Measurements from ENCODE around the gene HTR2A. TPM values are rescaled to one million over a fixed set of nuclear protein-coding genes. Genes with fewer than 3 reads are reported as not detected.

HTR2A gene
- total and polyA plus RNA-seq, 4 donors, result 0.09 to 1.1 (median 0.43) TPM

DNA sequence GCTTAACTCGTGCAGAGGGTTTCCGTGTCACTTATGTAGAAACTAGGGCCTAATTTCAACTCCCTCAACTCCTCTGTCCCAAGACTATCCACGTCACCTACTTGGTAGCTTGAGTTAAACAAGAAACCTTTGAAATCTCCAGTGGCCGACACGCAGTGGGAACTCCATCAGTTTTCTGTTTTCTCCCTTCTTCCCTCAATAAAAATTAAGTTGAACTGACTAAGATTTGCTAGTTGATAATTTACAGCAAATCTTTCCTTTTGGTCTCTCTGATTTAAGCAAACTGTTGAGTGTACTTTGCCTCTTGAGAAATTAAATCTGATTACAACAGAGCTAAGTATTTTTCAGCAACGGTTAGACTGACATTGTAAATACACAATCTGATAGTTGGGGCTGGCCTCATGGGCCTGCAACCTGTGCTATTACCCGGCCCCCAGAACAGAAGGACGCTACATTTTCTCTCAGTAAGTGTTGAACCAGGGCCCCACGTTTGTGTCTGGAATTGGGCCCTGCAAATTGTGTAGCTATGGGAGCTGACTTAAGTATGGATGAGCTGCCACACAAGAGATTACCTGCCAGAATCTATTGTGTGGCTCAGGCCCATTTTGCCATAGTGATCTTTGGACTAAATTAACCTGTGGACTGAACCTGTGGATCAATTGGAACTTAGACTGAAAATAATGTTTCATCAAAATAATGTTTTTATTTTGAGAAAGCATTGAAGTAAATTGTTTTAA is 99.2 kb downstream of the HTR2A start:
- Histone ChIP-seq H3K27ac (ENCODE audit: low read depth in 1 of 2, low read length in 1 of 2) (peak overlapping the region; percentile 90), H3K9me3 (ENCODE audit: control insufficient read depth in 4 of 4, insufficient read depth in 3 of 4, low read length in 3 of 4) (no peaks in the 10 kb centered on the region), H3K27me3 (ENCODE audit: control insufficient read depth in 3 of 3, insufficient read depth in 3 of 3, low read length in 2 of 3) (no peaks in the 10 kb centered on the region), H3K9ac (ENCODE audit: insufficient read depth in 1 of 2, low read length in 2 of 2) (peak overlapping the region; percentile 59 to 95), H3K4me3 (peak overlapping the region; percentile 47), H3K36me3 (ENCODE audit: control insufficient read depth in 4 of 4, insufficient read depth in 4 of 4, low read length in 4 of 4) (peaks cover 0 to 5% (median 1%) of the 10 kb centered on the region in 4 donors), H3K4me1 (ENCODE audit: control insufficient read depth in 5 of 5, insufficient read depth in 5 of 5, low read length in 5 of 5) (peaks cover 2 to 20% (median 7%) of the 10 kb centered on the region in 5 donors)
- ATAC-seq (ENCODE audit: insufficient read depth, low FRiP score), result no peak
- 44 to 55% methylated on average over 9 of the region's 9 CpGs for WGBS, 2 donors
- DNase-seq, result no peak
- TF ChIP-seq, protein P1, sequence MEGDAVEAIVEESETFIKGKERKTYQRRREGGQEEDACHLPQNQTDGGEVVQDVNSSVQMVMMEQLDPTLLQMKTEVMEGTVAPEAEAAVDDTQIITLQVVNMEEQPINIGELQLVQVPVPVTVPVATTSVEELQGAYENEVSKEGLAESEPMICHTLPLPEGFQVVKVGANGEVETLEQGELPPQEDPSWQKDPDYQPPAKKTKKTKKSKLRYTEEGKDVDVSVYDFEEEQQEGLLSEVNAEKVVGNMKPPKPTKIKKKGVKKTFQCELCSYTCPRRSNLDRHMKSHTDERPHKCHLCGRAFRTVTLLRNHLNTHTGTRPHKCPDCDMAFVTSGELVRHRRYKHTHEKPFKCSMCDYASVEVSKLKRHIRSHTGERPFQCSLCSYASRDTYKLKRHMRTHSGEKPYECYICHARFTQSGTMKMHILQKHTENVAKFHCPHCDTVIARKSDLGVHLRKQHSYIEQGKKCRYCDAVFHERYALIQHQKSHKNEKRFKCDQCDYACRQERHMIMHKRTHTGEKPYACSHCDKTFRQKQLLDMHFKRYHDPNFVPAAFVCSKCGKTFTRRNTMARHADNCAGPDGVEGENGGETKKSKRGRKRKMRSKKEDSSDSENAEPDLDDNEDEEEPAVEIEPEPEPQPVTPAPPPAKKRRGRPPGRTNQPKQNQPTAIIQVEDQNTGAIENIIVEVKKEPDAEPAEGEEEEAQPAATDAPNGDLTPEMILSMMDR (IDR thresholded peaks at IDR 0.05; ENCODE audit: control extremely low read depth, extremely low read depth), result no peak

DNA sequence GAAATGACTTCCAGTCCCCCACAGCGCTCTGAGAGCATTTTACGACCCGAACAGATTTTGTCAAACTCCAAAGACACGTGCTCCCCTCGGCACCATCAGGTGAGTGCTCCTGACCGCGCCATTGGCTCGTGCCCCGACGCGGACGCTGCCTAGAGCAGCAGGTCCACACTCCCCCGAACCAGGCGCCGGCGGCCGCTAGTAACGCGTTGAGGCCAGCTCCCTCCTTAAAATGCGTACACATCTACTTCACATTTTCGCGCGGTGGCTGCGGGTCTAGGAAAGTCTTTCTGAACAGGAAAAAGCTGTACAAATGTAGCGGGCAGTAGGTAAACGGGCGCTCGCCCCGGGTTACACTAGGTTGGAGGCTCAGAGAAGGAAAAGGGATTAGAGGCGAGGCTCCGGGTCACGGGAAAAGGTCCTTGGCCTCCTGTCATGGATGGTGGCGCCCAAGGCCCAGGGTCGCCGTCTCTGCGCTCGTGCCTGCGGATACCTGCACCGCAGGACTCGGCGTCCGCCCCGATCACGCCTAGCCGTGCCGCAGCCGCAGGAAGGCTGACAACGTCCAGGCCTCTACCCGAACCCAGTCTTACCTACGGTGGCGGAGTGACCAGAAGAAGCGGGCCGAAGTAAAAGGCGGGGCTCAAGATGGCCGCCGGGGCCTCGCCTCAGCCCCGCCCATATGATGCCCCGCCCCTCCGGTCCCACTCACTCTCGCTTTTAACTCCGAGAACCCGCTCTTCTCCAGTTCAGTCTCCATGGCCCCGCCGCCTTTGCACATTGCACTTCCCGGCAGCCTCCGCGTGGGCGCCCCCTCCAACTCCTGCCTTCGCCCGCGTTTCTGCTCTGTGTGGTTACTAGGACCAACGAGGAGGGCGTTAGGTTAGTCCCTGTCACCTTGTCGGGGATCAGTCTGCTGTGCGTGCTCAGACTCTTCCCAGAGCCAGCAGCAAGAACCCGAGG is 100.1 kb downstream of the HTR2A start, which contains the start of gene ESD:
TSS of gene ESD (minus strand) at position 647 of the 960 bp plus-strand sequence. CDS start 5,748 bp downstream, outside the sequence.
- Histone ChIP-seq H3K4me3 (peak within 1 kb of the TSS; percentile 93), H3K36me3 (ENCODE audit: control insufficient read depth in 4 of 4, insufficient read depth in 4 of 4, low read length in 4 of 4) (peaks cover 0 to 5% (median 1%) of the 10 kb centered on the region in 4 donors), H3K9ac (ENCODE audit: insufficient read depth in 1 of 2, low read length in 2 of 2) (peak within 1 kb of the TSS; percentile 59 to 95), H3K27ac (ENCODE audit: low read depth in 1 of 2, low read length in 1 of 2) (peak within 1 kb of the TSS; percentile 90 to 97), H3K9me3 (ENCODE audit: control insufficient read depth in 4 of 4, insufficient read depth in 3 of 4, low read length in 3 of 4) (no peaks in the 10 kb centered on the region), H3K4me1 (ENCODE audit: control insufficient read depth in 5 of 5, insufficient read depth in 5 of 5, low read length in 5 of 5) (peaks cover 2 to 20% (median 7%) of the 10 kb centered on the region in 5 donors), H3K27me3 (ENCODE audit: control insufficient read depth in 3 of 3, insufficient read depth in 3 of 3, low read length in 2 of 3) (no peaks in the 10 kb centered on the region)
- TF ChIP-seq, protein P1 (IDR thresholded peaks at IDR 0.05; ENCODE audit: control extremely low read depth, extremely low read depth), result no peak
- DNase-seq (peak; percentile 95 to 97 (median 96)), ATAC-seq (ENCODE audit: insufficient read depth, low FRiP score) (peak; percentile 96)
- 1% methylated on average over 66 to 77 of the region's 77 CpGs for whole genome bisulfite sequencing, 2 donors

DNA sequence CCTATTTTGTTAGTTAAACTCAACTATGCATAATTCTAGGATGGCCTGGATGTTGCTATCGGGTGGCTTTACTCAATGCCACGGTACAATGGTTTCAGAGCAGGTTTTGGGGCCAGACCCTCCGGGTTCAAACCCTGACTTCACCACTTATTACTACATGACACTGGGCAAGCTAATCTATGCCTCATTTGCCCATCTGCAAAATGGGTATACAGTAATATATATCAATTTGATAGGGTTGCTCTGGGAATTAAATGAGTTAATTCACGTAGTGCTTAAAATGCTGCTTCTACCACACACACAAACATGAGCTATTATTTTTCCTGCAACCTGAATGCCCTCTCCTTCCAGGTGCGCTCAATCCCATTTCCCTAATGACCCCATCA is 100.7 kb downstream of the HTR2A start:
- TF ChIP-seq, protein P1 (IDR thresholded peaks at IDR 0.05; ENCODE audit: control extremely low read depth, extremely low read depth), result no peak
- ATAC-seq (ENCODE audit: insufficient read depth, low FRiP score), result no peak
- 69 to 72% methylated on average over 5 of the region's 5 CpGs for WGBS, 2 donors

More for the DNA sequence above, 100.7 kb downstream of the HTR2A start:
- no peaks in the 10 kb centered on the region for H3K27me3 ChIP-seq (ENCODE audit: control insufficient read depth in 3 of 3, insufficient read depth in 3 of 3, low read length in 2 of 3)
- H3K27ac ChIP-seq (ENCODE audit: low read depth in 1 of 2, low read length in 1 of 2), result peak overlapping the region; percentile 90 to 97
- H3K9ac ChIP-seq (ENCODE audit: insufficient read depth in 1 of 2, low read length in 2 of 2), result peak overlapping the region; percentile 59 to 95
- H3K9me3 ChIP-seq (ENCODE audit: control insufficient read depth in 4 of 4, insufficient read depth in 3 of 4, low read length in 3 of 4), result no peaks in the 10 kb centered on the region
- H3K36me3 ChIP-seq (ENCODE audit: control insufficient read depth in 4 of 4, insufficient read depth in 4 of 4, low read length in 4 of 4), result peaks cover 0 to 7% (median 1%) of the 10 kb centered on the region in 4 donors
- H3K4me1 ChIP-seq (ENCODE audit: control insufficient read depth in 5 of 5, insufficient read depth in 5 of 5, low read length in 5 of 5), result peaks cover 2 to 20% (median 7%) of the 10 kb centered on the region in 5 donors
- peak overlapping the region; percentile 93 for H3K4me3 ChIP-seq
- DNase-seq, result no peak
